ENCODE measurements around the gene TAF1. TPM values are rescaled to one million over a fixed set of nuclear protein-coding genes. Genes with fewer than 3 reads are reported as not detected.

Gene TAF1
- total RNA-seq (2022; extraction: Qiagen RNA extraction): 12.4 to 22.3 TPM (median 16.5 TPM) in 5 replicates

GRCh38 chrX:71365875-71366673 lies at the start of gene TAF1:
TAF1 (plus strand) TSS chrX:71366357; CDS start chrX:71366375, 18 bp downstream.

Other genes starting within 250 kb of the TAF1 start
- gene MED12, start 247.8 kb upstream of the TAF1 start, total RNA-seq (2022; extraction: Qiagen RNA extraction): 9.0 to 13.9 TPM (median 12.2 TPM) in 5 replicates
- 0.95 to 1.2 TPM (median 1.1 TPM) in 5 replicates for gene NLGN3, start 221.5 kb upstream of the TAF1 start, total RNA-seq (2022; extraction: Qiagen RNA extraction)
- 0.11 TPM in 1 of 5 replicates, not detected in the others for gene GJB1, start 143.1 kb upstream of the TAF1 start, total RNA-seq (2022; extraction: Qiagen RNA extraction)
- gene ZMYM3, start 112.2 kb upstream of the TAF1 start, total RNA-seq (2022; extraction: Qiagen RNA extraction): 9.5 to 15.1 TPM (median 13.1 TPM) in 5 replicates
- 341 to 406 TPM (median 374 TPM) in 5 replicates for gene NONO, start 82.7 kb upstream of the TAF1 start, total RNA-seq (2022; extraction: Qiagen RNA extraction)
- gene ITGB1BP2, start 64.6 kb upstream of the TAF1 start, total RNA-seq (2022; extraction: Qiagen RNA extraction): 0.69 to 1.1 TPM (median 0.99 TPM) in 5 replicates
- 30.0 to 46.7 TPM (median 44.1 TPM) in 5 replicates for gene OGT, start 166.7 kb downstream of the TAF1 start, total RNA-seq (2022; extraction: Qiagen RNA extraction)
- 1.3 to 1.6 TPM (median 1.4 TPM) in 5 replicates for gene GCNA, start 212.1 kb downstream of the TAF1 start, total RNA-seq (2022; extraction: Qiagen RNA extraction)

Data from A549 treated with CORT108297 at 1 μM for 4 hours (cell line).